Effector CD4-positive, alpha-beta T cell (primary cell): ENCODE results near the gene THUMPD3.
A peak's percentile ranks its signal among the peaks of the same experiment; 100 is the strongest.

ENCODE experiments used
- DNase-seq: peaks from one replicate; pipeline ENCODE4 v3.0.0-alpha.2; 2020

Gene THUMPD3

GRCh38 chr3:9361691-9362388, 1.0 kb upstream of the THUMPD3 start:
- DNase-seq, result no peak

DNA sequence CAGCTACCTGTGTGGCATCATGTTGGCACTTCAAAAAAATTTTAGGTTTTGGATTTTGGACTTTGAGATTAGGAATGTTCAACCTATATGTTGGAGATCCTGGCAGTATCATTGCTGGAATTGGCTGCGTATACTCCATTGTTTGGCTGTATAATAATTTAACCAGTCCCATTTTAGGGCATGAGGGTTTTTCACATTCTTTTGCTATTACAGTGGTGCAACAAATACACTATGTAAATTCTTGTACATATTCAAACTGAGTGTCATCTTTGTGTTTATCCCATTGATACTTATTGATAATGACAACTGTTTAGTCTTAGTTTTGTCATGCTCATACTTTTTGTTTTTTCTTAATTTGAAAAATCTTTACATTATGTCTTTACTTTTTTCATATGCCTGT, 6.7 kb downstream of the THUMPD3 start:
- DNase-seq, result no peak

- DNase-seq, result no peak
Observed at GRCh38 chr3:9373465-9373864, 10.6 kb downstream of the THUMPD3 start.

DNA sequence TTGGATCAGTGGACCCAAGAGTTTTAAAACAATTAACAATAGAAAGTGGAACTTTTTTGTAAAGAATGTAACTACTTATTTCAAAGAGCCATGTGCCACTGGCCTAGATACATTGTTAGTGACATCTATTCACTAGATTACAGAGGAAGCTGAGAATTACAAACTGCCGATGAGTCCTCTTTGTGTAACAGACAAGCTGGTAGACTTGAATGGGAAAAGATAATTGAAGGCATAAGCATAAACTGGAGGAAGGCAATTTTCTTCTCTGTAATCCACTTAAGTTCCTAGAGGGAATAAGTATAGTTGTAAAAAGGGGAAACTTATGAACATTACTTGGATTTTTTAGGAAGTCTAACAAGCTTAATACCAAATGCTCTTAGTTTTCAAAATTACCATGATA, 15.1 kb downstream of the THUMPD3 start:
- no peak for DNase-seq

DNA sequence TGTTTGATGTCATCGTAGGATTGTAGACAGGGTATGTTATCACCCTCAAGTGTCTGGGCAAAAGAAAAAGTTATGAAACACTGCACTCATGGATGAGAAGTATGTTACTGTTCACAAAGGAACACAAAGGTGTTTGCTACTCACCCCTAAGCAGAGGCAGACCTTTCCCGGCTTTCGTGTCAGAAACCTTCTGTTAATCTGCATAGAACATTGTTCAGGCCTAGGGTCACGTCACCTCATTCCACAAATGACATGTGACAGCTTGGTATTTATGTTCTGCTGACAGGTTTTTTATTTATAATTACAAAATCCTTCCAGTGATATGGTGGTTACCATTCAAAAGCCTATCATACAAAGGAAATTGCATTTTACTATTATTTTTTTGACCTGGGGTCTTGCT, 16.5 kb downstream of the THUMPD3 start:
- DNase-seq, result no peak

DNA sequence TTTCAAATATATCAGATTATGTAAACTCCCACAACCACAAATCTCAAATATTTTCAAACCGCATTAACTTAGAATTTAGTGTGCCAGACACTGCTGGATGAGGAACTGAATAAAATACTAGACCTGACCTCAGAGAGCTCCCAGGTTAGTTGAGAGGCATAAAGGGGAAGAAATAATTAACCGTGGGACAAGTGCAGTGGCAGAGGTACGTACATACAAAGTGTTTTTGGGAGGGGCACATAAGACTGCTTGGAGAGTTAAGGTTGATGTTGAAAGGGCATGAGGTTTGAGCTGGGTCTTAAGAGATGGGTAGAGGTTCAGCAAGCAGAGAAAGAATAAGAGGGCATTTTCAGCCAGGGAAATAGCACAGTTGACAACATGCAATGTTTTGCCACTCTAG, 17.2 kb downstream of the THUMPD3 start:
- no peak for DNase-seq

DNA sequence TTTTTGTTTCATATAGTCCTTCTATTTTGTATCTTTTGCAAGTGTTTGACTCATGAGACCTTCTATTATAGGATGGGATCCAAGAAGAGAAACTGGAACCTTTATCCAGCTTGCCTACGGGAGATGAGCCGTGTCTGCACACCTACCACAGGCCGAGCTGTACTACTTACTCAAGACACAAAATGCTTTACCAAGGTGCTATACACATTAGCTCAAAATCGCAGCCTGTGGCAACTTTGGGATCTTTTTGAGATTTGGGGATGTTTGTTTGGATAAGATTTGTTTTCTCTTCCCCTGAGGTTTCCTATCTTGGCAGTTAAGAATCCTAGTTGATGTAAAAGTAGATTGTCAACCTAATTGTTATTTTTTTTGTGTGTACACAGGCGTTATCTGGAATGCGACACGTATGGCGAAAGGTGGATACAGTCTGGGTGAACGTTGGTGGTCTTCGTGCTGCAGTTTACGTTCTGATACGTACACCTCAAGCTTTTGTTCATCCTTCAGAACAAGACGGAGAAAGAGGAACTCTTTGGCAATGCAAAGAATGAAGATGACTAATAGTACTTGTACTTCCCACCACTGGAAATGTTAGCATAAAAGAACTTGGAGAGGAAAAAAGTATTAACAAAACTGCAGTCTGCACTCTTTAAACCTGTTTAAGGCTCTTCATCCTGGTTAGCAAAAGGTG, 21.4 kb downstream of the THUMPD3 start:
- DNase-seq, result no peak

- no peak for DNase-seq
Observed at GRCh38 chr3:9385187-9386077, 22.6 kb downstream of the THUMPD3 start.

- DNase-seq, result no peak
Observed at GRCh38 chr3:9386078-9386459, 23.2 kb downstream of the THUMPD3 start.

DNA sequence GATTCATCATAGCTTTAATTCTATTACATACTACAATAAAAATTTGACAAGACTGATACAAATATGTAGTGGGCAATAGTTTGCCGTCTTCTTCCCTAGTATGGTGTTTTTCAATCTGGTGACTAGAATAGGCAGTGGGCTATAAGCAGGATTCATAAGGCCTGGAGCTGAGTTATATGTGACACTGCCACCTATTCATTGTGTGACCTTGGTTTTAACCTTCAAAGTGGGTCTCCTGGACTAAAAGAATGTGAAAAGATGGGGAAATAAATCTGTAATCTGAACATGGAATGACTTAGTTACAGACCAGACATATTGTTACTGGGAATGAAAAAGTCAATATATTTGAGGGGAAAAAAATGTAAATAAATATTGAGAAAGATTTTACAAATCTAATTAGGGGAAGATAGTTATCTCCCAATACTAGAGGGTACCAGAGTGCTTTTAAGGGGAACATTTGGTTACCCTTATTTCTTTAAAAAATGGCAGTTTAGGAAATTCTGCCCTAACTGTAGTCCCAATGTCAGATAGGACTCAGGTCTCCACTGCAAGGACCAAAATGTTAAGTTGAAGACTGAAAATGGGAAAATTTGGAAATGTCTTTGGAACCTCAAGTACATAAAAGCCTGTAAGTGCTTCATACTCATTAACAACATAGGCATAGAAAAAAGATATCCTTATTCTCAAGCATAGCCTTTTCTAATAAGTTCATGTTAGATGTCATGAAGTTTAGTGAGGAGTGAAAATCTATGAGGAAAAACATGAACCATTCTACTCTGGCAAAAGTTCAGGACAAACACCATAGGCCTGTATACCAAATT, 23.9 kb downstream of the THUMPD3 start:
- DNase-seq, result no peak

- DNase-seq, result no peak
Observed at GRCh38 chr3:9387322-9387655, 24.4 kb downstream of the THUMPD3 start.

- DNase-seq, result no peak
Observed at GRCh38 chr3:9388142-9388541, 25.3 kb downstream of the THUMPD3 start.

GRCh38 chr3:9388562-9389272, 25.9 kb downstream of the THUMPD3 start:
- no peak for DNase-seq

- no peak for DNase-seq
Observed at GRCh38 chr3:9390265-9390888, 27.5 kb downstream of the THUMPD3 start.

DNA sequence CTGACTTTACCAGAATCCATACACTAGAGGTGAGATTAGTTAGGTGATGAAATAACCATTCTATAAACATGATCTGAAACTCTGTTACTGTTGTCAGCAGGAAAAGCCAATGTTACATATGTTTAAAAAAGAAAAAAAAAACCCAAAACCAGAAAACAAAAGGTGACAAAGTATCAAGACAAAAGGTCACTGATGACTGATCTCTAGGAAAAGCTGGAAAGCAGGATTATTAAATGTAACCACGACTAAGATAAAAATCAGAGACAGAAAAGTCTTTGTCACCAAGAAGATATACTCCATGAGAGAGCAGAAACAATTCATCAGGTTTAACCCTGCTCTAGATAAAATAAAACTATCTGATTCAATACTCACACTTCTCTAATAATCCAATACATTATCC, 29.2 kb downstream of the THUMPD3 start:
- DNase-seq, result no peak

DNA sequence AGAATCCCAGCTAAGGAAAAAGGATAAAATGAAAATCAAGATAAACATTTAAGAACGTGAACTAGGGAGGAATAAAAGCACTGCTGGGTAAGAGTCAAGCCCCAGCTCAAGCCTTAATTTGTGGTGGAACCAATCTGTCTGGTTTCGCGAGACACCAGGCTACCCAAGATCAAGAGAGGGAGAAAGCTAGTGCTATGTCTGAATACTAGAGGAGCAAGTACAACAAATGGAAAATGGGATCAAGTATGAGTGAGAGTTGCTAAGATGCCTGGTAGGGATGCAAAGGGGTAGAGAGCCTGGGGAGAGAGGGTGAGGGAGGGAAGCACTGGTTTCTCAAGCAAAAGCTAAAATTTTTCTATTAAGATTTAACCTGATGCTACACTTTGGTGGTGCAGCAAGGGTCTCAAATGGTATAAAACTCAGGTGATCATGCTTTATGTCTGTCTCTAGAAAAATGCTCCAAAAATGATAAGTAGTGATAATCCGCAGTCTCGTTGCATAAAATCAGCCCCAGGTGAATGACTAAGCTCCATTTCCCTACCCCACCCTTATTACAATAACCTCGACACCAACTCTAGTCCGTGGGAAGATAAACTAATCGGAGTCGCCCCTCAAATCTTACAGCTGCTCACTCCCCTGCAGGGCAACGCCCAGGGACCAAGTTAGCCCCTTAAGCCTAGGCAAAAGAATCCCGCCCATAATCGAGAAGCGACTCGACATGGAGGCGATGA, 32.9 kb downstream of the THUMPD3 start:
- no peak for DNase-seq

- DNase-seq, result peak; percentile 78
Observed at GRCh38 chr3:9396301-9396631, 33.4 kb downstream of the THUMPD3 start.

GRCh38 chr3:9396632-9397331, 33.9 kb downstream of the THUMPD3 start:
- DNase-seq, result peak; percentile 99

- DNase-seq, result peak; percentile 99
Observed at GRCh38 chr3:9397332-9397905, 34.6 kb downstream of the THUMPD3 start, which contains the start of gene SETD5. Gene SETD5, plus strand, starts transcription at chr3:9397615. Its CDS starts 31,324 bp downstream, at chr3:9428939.
